GM12874 (cell line): Measurements from ENCODE around the gene CASZ1.

Experiments used
- TF ChIP-seq, protein P1 (sequence below): IDR thresholded peaks from 2 replicates; pipeline ENCODE4 v1.5.1; 2011; ENCODE audit warnings: low read depth, mild to moderate bottlenecking, control low read depth, low read length, moderate library complexity; ENCODE audit not compliant: insufficient read depth

The CASZ1 gene

DNA sequence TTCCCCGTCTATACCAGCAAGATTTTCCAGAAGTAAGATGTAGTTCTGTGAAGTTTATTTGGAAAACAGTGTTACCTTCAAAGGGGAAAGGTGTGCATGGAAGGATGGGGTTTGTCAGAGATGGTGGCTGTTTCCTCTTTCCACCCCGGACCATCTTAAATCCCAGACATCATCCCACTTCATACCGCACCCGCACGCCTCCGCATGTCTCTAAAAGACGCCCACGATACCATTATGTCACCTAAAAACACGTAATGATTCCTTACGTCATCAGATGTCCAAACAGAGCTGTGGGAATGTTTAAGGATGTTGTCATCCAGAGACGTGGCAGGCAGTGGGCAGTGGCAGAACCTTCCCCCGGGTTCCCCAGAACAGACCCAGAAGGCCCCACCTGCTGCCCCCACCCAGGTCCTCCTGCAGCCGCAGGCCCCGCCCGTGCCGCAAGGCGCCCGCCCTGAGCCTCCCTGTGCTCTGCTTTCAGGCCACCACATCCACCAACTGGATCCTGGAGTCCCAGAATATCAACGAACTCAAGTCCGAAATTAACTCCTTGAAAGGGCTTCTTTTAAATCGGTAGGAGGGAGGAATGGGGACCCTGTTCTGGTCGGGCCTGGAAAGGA lies 169.5 kb downstream of the CASZ1 start:
- TF ChIP-seq, protein P1, sequence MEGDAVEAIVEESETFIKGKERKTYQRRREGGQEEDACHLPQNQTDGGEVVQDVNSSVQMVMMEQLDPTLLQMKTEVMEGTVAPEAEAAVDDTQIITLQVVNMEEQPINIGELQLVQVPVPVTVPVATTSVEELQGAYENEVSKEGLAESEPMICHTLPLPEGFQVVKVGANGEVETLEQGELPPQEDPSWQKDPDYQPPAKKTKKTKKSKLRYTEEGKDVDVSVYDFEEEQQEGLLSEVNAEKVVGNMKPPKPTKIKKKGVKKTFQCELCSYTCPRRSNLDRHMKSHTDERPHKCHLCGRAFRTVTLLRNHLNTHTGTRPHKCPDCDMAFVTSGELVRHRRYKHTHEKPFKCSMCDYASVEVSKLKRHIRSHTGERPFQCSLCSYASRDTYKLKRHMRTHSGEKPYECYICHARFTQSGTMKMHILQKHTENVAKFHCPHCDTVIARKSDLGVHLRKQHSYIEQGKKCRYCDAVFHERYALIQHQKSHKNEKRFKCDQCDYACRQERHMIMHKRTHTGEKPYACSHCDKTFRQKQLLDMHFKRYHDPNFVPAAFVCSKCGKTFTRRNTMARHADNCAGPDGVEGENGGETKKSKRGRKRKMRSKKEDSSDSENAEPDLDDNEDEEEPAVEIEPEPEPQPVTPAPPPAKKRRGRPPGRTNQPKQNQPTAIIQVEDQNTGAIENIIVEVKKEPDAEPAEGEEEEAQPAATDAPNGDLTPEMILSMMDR, result no peak

- TF ChIP-seq, protein P1, result no peak
Measured at GRCh38 chr1:10626131-10626731, 170.2 kb downstream of the CASZ1 start.

DNA sequence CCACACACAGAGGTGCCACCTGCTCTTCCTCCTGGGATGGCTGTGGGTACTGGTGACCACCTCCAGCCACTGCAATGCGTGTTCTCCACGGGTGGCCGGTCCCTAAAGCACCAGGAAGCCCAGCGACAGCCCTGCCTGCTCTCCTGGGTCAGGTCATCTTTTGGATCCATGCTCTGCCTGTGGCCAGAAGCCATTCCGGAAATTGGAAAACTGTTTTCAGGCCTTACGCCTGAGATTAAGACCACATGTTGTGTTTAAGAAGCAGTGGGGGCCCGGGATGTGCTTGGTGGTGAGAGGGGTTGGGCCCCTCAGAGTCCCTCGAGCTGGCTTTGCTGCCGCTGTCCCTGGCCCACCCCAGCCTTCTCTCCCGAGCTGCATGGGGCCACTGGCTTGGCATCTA lies 170.9 kb downstream of the CASZ1 start:
- TF ChIP-seq, protein P1, result no peak

- TF ChIP-seq, protein P1, result no peak
Measured at GRCh38 chr1:10625076-10625475, 171.4 kb downstream of the CASZ1 start.

GRCh38 chr1:10624256-10625050 lies 172.0 kb downstream of the CASZ1 start:
- TF ChIP-seq, protein P1, result no peak

DNA sequence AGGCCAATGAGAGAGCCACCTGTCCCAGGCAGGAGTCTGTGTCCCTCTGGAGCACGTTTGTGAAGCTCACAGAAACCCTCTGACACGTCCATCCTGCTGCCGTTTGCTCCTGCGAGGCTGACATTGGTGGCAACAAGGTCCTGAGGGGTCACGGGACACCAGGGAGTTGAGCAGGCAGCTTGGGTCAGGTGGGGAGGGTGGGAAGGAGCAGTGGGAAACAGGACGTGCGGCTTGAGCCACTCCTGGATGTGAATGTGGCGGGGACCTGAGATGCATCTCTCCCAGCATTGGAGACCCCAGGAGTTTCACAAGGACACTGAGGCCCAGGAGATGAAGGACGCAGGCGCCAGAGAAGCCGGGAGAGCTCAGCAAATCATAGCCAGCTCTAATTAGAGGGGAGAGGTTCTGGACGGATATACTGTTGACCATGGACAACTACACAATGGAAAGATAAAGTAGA lies 172.7 kb downstream of the CASZ1 start:
- TF ChIP-seq, protein P1, result no peak

GRCh38 chr1:10622910-10623685 lies 173.3 kb downstream of the CASZ1 start:
- TF ChIP-seq, protein P1, result no peak
